NCI-H2081 (cell line): ENCODE data around the gene CHRNA1.

ENCODE experiments used
- DNase-seq, 2 experiments: peaks; one replicate each; lab custom pipeline; 2025; lab: John Stamatoyannopoulos, UW

The CHRNA1 gene

DNA sequence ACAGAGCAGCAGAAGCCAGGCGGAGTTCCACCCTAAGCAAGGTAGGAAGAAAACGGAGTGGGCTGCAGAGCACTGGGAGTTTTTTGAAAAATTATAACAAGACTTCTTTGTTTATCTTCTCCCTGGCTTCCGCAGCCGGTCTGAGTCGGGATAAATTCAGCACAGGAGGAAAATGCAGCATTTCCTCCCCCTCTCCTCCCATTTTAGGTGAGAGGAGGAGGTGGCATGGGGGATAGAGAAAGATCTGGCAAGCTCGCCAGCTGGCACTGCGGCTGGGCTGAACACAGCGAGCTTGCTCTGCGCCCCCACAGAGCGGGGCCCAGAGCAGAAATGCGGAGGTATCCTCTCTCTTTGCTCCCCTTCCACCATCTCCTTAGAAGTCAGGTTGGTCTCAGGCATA lies 17.7 kb upstream of the CHRNA1 start:
- no peak for DNase-seq

DNA sequence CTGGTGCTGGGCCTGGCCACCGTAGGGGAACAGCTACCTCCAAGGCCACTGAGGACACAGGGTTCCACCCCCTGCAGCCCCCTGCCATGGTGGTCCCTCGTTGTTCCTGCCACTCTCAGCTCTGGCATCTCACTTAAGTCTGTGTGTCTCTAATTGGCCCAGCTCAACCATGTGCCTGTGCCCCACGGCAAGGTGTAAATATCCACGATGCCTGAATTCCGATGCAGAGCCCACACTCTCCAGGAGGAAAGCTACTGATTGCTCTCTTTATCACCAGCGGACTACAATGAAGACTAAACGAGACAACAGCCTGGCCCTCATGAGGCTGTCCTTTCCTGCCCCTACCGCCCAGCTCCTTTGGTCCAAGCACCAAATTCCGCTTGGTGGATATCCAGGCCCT lies 17.0 kb upstream of the CHRNA1 start:
- no peak for DNase-seq

GRCh38 chr2:174780856-174781255 lies 16.6 kb upstream of the CHRNA1 start:
- DNase-seq: no peak

- DNase-seq: no peak
These were observed 16.0 kb upstream of the CHRNA1 start for GRCh38 chr2:174780191-174780840.

DNA sequence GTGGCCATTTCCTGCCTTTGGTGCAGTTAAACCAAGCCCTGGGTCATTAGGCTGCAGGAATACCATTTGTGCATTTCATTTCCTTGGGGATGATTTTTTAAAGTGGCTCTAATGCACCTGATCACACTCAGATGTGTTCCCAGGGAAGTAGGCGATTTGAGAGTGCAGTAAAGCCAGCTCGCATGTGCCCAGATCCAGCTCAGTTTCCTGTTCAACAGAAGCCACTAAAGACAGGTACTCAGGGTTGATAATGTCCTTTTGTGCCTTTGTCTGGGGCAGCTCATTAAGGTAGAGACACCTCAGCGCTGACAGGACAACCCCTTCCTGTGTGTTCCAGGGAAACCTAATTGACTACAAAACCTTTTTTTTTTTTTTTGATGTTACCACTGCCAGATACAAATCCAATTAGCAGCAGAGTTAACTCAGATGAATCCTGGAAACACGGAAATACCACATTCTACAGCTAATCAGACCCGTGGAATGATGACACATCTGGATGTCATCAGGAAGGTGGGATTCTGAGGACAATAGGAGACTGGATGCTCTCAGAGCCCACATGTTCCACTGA lies 15.2 kb upstream of the CHRNA1 start:
- DNase-seq: peak; percentile 26 to 80

DNA sequence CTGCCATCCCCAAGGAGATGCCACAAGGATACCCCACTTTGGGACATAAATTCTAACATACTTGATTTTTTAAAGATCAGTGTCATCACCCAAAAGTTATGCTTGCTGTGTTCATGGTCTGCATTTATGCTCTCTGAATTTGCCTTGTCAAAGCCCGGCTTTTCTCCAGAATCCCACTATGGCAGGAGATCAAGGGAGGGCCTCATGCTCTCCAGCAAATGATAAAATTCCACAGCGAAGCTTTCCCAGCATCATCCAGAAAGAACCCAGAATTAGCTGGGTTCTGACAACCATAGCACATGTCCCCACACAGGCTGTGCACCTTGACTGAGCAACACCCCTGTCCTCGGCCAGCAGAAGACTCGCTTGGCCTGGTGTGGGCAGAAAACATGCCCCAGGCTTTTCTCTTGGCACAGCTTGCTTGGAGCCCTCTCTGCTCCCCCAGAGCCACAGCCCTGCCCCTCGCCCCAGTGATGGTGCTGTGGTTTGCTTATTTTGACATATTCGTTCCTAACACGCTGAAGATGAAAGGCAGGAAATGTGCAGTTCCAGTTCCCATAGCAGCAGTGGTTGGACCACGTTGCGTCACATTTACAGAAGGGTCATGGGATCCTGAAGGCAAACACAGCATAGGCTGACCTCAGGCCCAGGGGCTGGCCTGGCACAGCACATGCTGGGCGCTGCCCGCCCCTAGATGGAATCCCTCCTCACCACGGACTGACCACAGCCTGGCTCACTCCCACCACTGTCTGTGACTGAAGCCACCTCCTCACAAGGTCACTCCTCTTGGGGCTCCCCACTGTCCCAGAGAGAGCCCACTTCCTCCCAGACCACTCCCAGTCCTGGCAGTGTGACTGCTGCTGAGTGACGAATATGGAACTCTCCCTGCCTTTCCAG lies 14.1 kb upstream of the CHRNA1 start:
- no peak for DNase-seq

- no peak for DNase-seq
These were observed 13.2 kb upstream of the CHRNA1 start for GRCh38 chr2:174777347-174778084.

- DNase-seq: no peak
These were observed 12.4 kb upstream of the CHRNA1 start for GRCh38 chr2:174776675-174777074.

- no peak for DNase-seq
These were observed 12.0 kb upstream of the CHRNA1 start for GRCh38 chr2:174776223-174776622.

GRCh38 chr2:174775571-174775980 lies 11.3 kb upstream of the CHRNA1 start:
- DNase-seq: no peak

DNA sequence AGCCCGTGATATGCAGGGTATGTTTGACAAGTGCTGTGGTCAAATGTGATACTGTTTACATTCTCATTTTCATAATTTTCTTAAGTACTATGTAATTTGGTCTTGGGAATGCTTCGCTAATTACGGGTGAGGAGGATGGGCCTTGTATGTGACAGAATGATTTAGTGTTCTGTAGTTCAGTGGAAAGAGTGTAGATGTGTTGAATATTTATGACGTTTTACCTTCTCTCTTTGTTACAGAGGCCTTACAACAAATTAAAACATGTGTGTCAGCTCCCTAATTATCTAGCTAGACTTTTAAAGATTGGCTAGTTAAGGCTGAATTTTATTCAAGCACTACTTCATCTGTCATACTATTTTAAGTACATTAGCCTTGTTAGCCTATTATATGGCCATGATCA lies 10.6 kb upstream of the CHRNA1 start:
- DNase-seq: peak in 1 of 2 experiments; percentile 55

GRCh38 chr2:174773215-174773614 lies 8.9 kb upstream of the CHRNA1 start:
- DNase-seq: no peak

DNA sequence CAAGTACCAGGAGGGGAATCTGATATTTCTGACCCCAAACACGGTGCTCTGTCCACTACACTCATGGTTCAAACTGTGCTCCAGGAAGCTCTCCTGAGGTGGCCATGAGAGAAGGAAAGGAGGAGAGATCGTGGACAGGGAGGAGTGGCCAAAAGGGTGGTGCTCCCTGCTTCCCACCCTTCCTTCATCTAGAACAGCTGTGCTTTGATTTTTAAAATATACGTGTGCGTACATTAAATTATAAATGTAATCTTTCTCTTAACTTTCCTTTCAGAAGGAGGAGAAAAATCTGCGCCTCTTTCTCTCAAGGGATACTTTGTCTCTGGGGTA lies 8.2 kb upstream of the CHRNA1 start:
- DNase-seq: no peak

DNA sequence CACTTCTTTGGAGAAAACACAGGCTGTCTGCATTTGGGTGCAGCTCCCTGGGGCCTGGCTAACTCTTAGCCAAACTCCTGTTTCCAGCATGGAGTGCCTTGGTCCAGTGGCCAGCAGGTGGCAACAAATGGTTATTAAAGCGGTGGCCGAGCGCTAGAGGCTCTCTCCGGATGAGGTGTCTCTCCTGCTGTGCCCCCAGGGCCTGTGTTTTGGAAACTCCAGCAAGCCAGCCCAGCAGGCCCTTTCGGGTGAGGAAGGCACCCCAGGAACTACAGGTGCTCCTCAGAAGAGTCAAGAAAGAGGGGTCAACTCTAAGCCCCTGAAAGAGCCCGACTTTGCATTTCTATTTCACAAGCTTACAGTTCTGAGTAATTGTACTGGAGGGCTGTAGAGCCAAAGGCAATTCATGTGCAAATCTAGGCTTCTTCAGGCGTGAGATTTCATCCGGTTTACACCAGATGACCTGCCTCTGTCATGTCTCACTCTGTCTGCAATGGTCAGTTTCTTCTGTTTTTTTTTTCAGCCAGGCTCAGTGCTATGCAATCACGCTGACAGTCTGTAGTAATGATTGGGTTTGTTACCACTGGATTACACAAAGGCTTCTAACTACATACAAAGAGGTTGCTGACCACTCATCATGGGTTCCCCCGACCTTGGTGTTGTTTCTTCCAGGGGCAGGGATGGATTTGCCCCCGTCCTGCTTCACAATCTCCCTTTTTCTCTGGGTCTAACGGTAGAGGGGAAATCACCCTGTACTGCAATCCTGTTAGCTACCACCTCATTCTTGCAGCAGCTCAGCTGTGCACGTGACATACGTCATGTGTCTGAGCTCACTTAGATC lies 7.6 kb upstream of the CHRNA1 start:
- peak; percentile 69 to 78 for DNase-seq

DNA sequence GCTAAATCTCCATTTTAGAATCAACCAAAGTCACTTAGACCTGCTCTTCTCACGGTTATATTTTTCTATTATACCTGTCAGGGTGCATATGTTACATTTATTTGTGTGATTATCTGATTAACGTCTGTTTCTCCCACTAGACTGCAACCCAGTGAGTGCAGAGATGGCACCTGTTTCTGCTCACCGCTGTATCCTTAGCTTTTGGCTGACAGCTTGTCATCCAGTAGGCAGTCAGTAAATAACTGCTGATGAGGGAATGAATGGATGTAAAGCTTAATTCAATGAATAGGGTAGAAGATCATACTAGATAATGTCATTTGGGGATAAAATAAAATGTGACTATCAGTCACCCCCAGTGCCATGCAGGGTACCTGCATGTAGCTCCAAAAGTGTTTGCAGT lies 6.9 kb upstream of the CHRNA1 start:
- no peak for DNase-seq

- no peak for DNase-seq
These were observed 4.3 kb upstream of the CHRNA1 start for GRCh38 chr2:174768557-174768956.

DNA sequence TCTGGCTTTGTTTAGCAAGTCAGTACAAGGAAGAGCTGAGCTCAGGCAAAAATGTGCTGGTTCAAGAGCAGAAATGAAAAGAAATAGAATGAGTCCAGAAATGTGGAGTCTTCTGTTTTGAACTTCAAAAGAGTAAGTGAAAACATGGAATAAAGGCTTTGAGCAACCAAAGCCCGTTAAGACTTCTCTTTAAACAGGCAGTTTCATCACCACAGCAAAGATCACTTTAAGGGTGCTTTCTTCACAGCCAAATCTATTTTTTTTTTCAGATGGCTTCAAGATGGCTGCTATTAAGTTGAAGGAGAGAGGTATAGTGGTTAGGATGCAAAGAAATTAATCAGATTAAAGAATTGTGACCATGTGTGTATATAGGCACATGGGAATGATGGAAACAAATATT lies 2.0 kb upstream of the CHRNA1 start:
- DNase-seq: no peak

DNA sequence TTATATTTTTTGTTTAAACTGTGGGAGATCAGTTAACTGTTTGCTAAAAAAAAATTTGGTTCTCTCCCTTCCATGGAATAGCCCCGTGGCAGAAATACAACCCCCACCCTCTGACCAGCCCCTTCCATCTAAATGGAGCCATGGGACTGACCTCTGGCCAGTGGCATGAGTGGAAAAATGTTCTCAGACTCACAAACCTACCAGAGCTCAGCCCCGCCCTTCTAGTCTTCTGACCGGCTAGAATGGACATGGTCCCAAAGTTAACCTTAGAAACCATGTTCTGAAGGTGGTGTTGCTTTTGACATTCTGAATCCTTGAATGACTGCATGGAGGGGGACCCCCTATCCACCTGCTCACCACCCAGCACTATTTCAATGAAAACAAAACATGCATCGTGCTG lies 1.3 kb upstream of the CHRNA1 start:
- DNase-seq: no peak

DNA sequence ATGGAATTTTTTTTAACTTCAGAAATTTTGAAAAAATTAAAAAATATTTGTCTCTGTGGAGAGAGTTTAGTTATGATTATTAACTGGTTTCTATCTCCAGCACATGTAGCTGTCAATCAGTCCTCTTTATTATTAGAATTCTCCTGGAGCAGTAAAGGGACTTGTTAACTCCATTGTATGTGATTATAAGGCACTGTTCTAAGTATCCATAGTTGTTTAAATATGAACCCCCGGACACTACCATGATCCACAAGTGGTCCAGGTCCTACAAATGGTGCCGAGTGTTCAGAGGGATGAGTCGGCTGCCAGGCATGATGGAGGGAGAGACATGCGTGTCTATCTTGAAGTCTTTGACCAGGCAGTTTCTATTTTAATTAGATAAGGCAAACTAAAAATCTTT lies 492 bp downstream of the CHRNA1 start:
- no peak for DNase-seq

GRCh38 chr2:174762464-174762863 lies 1.8 kb downstream of the CHRNA1 start:
- DNase-seq: no peak

DNA sequence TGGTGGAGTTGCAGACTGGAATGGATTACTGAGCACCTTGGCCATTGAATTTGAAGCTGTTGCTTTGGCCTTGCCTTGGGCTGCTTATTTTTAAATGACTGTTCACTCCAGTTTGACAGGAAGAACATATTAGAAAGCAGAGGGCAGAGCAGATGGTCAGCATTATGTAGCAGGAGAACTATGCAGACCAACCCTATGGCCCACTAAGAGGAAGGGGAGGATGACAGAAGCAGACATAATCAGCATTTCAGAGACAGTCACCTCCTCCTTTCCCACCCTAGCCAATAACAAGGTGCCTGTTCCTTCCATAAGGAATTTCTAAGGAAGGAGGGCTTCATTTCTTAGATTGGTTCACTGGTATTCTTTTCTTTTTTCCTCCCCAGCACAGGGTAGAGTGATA lies 2.4 kb downstream of the CHRNA1 start:
- no peak for DNase-seq
